Measurements from ENCODE around the gene AKAP8. TPM values are rescaled to one million over a fixed set of nuclear protein-coding genes. Genes with fewer than 3 reads are reported as not detected.
A peak's percentile ranks its signal among the peaks of the same experiment; 100 is the strongest.

Gene AKAP8
- total and polyA plus RNA-seq, 4 donors: 15.0 to 43.4 (median 19.7) TPM

DNA sequence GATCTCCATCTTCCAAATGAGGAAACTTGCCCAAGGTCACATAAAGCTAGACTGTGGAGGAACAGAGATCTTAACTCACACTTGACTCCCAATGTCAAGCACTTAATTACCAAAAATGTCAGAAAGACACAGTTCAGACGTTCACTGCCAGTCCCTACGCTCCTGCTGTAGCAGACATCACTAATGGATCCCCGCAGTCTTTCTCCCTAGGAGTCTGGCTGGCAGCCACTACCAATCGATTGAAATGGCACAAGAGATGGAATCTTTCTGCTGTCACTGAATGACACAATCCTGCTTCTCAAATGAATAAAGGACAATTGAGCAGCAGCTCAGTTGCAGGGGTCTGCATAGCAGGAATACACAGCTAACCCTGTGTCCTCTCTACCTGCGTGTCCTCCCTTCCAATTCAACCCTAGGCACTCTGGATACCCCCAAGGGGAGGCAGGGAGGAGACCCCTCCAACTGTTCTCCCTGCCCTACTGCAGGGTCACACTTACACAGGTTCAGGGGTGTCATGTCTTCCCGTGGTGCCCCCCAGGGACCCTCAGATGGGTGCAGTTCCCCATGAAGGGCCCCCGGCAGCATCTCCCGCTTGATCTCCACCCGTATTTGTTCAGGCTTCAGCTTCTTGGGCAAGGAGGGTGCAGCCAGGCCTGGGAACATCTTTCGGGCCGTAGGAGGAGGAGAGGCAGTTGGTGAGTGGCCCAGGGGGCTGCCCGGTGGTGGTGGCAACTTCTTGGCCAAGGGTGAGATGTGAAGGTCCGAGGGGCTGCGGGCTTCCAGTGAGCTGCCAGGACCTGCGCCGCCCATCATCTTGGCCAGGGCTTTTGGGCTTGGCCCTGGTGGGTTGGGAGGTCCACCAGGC lies 47.1 kb upstream of the AKAP8 start:
- no peak overlapping the region for H3K4me3 ChIP-seq
- peaks cover 0 to 2% (median 0%) of the 10 kb centered on the region in 4 donors for H3K9me3 ChIP-seq (ENCODE audit: control insufficient read depth in 4 of 4, insufficient read depth in 3 of 4, low read length in 3 of 4)
- 88 to 92% methylated on average over 16 of the region's 16 CpGs for WGBS, 2 donors
- ATAC-seq (ENCODE audit: insufficient read depth, low FRiP score) (no peak), DNase-seq (peak in 1 of 3 donors; percentile 7)
- H3K27ac ChIP-seq (ENCODE audit: low read depth in 1 of 2, low read length in 1 of 2): no peak overlapping the region
- H3K27me3 ChIP-seq (ENCODE audit: control insufficient read depth in 3 of 3, insufficient read depth in 3 of 3, low read length in 2 of 3): no peaks in the 10 kb centered on the region
- H3K36me3 ChIP-seq (ENCODE audit: control insufficient read depth in 4 of 4, insufficient read depth in 4 of 4, low read length in 4 of 4): peaks cover 12 to 70% (median 42%) of the 10 kb centered on the region in 4 donors
- peaks cover 3 to 32% (median 13%) of the 10 kb centered on the region in 5 donors for H3K4me1 ChIP-seq (ENCODE audit: control insufficient read depth in 5 of 5, insufficient read depth in 5 of 5, low read length in 5 of 5)
- TF ChIP-seq, protein P1, sequence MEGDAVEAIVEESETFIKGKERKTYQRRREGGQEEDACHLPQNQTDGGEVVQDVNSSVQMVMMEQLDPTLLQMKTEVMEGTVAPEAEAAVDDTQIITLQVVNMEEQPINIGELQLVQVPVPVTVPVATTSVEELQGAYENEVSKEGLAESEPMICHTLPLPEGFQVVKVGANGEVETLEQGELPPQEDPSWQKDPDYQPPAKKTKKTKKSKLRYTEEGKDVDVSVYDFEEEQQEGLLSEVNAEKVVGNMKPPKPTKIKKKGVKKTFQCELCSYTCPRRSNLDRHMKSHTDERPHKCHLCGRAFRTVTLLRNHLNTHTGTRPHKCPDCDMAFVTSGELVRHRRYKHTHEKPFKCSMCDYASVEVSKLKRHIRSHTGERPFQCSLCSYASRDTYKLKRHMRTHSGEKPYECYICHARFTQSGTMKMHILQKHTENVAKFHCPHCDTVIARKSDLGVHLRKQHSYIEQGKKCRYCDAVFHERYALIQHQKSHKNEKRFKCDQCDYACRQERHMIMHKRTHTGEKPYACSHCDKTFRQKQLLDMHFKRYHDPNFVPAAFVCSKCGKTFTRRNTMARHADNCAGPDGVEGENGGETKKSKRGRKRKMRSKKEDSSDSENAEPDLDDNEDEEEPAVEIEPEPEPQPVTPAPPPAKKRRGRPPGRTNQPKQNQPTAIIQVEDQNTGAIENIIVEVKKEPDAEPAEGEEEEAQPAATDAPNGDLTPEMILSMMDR (IDR thresholded peaks at IDR 0.05; ENCODE audit: control extremely low read depth, extremely low read depth): no peak
- no peak overlapping the region for H3K9ac ChIP-seq (ENCODE audit: insufficient read depth in 1 of 2, low read length in 2 of 2)

DNA sequence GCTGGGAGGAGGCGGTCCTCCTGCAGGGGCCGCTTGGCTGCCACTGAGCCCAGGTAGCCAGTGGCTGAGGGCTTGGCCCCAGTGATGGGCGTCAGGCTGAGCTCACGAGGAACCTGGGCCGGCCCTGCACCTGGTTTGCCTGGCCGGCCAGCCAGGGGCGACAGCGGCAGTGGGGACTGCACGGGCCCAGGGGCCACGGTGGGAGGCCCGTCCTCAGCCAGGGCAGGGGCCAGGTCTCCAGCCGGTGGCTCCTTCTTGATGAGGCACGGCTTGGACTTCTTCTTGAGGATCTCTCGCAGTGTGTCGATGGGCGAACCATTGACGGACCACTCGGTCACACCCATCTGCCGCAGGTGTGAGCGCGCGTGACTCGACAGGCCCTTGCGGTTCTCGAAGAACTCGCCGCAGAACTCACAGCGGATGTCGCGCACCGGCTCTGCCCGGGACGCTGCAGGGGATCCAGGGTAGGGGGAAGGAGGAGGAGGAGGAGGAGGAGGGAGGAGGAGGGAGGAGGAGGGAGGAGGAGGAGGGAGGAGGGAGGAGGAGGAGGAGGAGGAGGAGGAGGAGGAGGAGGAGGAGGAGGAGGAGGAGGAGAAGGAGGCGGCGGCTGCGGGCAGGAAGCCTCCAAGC lies 45.8 kb upstream of the AKAP8 start:
- 95 to 97% methylated on average over 30 to 36 of the region's 36 CpGs for WGBS, 2 donors
- H3K4me1 ChIP-seq (ENCODE audit: control insufficient read depth in 5 of 5, insufficient read depth in 5 of 5, low read length in 5 of 5): peaks cover 3 to 32% (median 12%) of the 10 kb centered on the region in 5 donors
- peaks cover 12 to 70% (median 42%) of the 10 kb centered on the region in 4 donors for H3K36me3 ChIP-seq (ENCODE audit: control insufficient read depth in 4 of 4, insufficient read depth in 4 of 4, low read length in 4 of 4)
- TF ChIP-seq, protein P1 (IDR thresholded peaks at IDR 0.05; ENCODE audit: control extremely low read depth, extremely low read depth): no peak
- no peak for DNase-seq
- H3K9ac ChIP-seq (ENCODE audit: insufficient read depth in 1 of 2, low read length in 2 of 2): no peak overlapping the region
- H3K9me3 ChIP-seq (ENCODE audit: control insufficient read depth in 4 of 4, insufficient read depth in 3 of 4, low read length in 3 of 4): peaks cover 0 to 2% (median 0%) of the 10 kb centered on the region in 4 donors
- H3K27ac ChIP-seq (ENCODE audit: low read depth in 1 of 2, low read length in 1 of 2): no peak overlapping the region
- H3K4me3 ChIP-seq: no peak overlapping the region
- no peak for ATAC-seq (ENCODE audit: insufficient read depth, low FRiP score)
- no peaks in the 10 kb centered on the region for H3K27me3 ChIP-seq (ENCODE audit: control insufficient read depth in 3 of 3, insufficient read depth in 3 of 3, low read length in 2 of 3)

DNA sequence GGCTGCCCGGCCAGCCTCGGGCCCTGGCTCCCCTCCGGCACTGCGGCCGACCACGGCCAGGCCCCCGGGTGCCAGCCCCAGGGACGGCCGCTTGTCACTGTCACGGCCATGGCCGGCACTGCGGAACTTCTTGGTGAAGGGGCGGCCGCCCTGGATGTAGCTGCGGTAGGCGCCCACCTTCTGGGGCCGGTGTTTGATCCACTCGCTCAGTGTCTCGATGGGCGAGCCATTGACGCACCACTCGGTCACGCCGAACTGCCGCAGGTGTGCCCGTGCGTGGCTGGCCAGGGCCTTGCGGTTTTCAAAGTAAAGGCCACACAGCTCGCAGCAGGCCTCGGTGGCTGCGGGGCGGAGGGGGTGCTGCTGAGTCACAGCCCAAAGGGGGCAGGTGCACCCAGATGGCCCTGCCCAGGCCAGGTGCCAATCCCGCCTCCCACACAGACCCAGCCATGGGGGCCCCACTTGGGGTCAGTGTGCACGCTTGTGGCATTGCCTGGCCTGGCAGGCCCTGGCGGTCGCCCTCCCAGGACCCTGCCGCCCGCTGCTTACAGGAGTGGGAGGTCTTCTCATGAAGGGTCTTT lies 45.2 kb upstream of the AKAP8 start:
- H3K27me3 ChIP-seq (ENCODE audit: control insufficient read depth in 3 of 3, insufficient read depth in 3 of 3, low read length in 2 of 3): no peaks in the 10 kb centered on the region
- no peak overlapping the region for H3K9ac ChIP-seq (ENCODE audit: insufficient read depth in 1 of 2, low read length in 2 of 2)
- no peak overlapping the region for H3K4me3 ChIP-seq
- ATAC-seq (ENCODE audit: insufficient read depth, low FRiP score) (no peak), DNase-seq (no peak)
- 97 to 98% methylated on average over 37 to 38 of the region's 38 CpGs for WGBS, 2 donors
- peaks cover 12 to 69% (median 41%) of the 10 kb centered on the region in 4 donors for H3K36me3 ChIP-seq (ENCODE audit: control insufficient read depth in 4 of 4, insufficient read depth in 4 of 4, low read length in 4 of 4)
- H3K27ac ChIP-seq (ENCODE audit: low read depth in 1 of 2, low read length in 1 of 2): no peak overlapping the region
- peaks cover 3 to 33% (median 12%) of the 10 kb centered on the region in 5 donors for H3K4me1 ChIP-seq (ENCODE audit: control insufficient read depth in 5 of 5, insufficient read depth in 5 of 5, low read length in 5 of 5)
- TF ChIP-seq, protein P1 (IDR thresholded peaks at IDR 0.05; ENCODE audit: control extremely low read depth, extremely low read depth): no peak
- H3K9me3 ChIP-seq (ENCODE audit: control insufficient read depth in 4 of 4, insufficient read depth in 3 of 4, low read length in 3 of 4): peaks cover 0 to 2% (median 0%) of the 10 kb centered on the region in 4 donors

Data from lung (tissue), 12 donors.